ENCODE results near the gene LTC4S.
A peak's percentile ranks its signal among the peaks of the same experiment; 100 is the strongest.

The LTC4S gene

DNA sequence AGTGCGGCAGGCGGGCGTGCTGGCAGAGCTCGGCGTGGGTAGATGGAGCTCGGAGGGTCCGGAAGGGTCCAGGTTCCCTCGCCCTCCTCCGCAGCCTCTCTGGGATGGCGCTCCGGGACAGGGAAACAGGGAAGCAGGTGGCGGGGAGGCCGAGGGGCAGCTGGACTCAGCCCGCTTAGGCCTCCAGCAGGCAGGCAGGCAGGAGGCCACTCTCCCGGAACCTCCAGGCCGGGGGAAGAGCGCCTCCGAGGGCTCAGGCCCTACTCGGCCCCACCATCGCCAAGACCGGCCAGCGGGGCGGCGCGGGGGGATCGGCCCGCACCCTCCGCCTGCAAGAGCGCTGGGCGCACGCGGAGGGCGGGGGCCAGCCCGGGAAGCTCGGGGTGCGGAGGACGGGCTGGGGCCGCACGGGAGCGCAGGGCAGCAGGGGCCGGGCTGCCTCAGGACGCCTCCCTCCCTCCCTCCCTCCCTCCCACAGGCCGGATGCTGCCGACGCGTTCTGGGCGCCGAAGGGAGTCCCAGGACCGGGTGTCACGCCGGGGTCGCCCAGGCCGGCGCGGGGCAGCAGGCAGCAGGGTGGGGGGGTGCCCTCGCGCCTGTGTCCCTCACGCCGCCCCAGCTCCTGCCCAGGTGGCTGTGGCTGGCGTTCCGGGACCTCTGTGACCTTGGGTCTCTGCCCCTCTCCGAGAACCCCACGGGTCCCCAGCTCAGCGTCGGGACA, 11.9 kb downstream of the LTC4S start:
- peak overlapping the region; percentile 71 for H3K27ac ChIP-seq (ENCODE audit: insufficient read depth, low read length, poor library complexity, severe bottlenecking)
- no peaks in the 10 kb centered on the region for H3K9me3 ChIP-seq (ENCODE audit: control insufficient read depth, low read length)
- H3K27me3 ChIP-seq (replicated peaks; ENCODE audit: control insufficient read depth, insufficient read depth, low read length, poor library complexity, severe bottlenecking) = no peaks in the 10 kb centered on the region
- DNase-seq = peak in 1 of 3 donors; percentile 18
- H3K4me3 ChIP-seq (ENCODE audit: insufficient read depth, low read depth, low read length, poor library complexity, severe bottlenecking) = peak overlapping the region; percentile 67
- no peaks in the 10 kb centered on the region for H3K36me3 ChIP-seq (ENCODE audit: control insufficient read depth, insufficient read depth, low read length)
- peaks cover 38% of the 10 kb centered on the region for H3K4me1 ChIP-seq (ENCODE audit: control insufficient read depth, insufficient read depth, low read length, poor library complexity, severe bottlenecking)

DNA sequence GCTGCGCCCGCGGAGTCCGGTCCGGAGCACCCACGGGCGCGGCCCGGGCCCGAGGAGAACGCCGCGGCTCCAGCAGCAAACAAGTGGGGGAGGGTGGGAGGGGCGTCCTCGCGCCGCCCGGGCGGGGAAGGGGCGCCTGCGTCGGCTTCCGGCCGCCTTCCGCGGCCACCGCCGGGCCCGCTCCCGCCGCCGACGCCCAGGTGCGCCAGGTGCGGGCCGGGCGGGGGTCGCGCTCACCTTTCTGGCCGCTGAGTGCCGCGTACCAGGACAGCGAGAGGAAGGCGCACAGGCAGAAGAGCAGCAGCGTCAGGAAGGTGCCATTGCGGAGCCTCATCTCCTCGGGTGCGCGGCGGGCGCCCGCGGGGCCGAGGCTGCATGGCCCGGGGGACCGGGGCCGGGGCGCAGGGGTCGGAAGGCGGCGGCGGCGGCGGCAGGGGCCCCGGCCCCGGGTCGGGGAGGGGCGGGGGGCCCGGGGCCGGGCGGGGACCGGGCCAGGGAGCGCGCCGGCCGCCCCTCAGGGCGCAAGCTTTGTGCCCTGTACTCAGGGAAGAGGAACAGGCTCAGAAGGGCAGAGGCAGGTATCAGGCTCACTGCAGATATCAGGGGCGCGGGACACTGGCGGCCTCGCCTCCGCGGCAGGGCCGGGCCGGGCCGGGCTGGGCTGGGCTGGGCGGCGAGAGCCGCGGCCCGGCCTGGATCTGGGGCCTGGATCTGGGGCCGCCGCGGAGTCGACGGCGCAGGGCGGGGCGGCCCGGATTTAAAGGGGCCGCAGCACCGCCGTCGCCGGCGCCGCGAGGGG, 12.7 kb downstream of the LTC4S start, which contains the start of gene MGAT4B:
Gene MGAT4B (minus strand): TSS at position 617 of the 799 bp plus-strand sequence. CDS start 283 bp downstream, at position 334.
- Histone ChIP-seq H3K27me3 (replicated peaks; ENCODE audit: control insufficient read depth, insufficient read depth, low read length, poor library complexity, severe bottlenecking) (no peaks in the 10 kb centered on the region), H3K4me3 (ENCODE audit: insufficient read depth, low read depth, low read length, poor library complexity, severe bottlenecking) (peak within 1 kb of the TSS; percentile 67), H3K4me1 (ENCODE audit: control insufficient read depth, insufficient read depth, low read length, poor library complexity, severe bottlenecking) (peaks cover 38% of the 10 kb centered on the region), H3K9me3 (ENCODE audit: control insufficient read depth, low read length) (no peaks in the 10 kb centered on the region), H3K27ac (ENCODE audit: insufficient read depth, low read length, poor library complexity, severe bottlenecking) (peak within 1 kb of the TSS; percentile 71), H3K36me3 (ENCODE audit: control insufficient read depth, insufficient read depth, low read length) (no peaks in the 10 kb centered on the region)
- DNase-seq = peak in 2 of 3 donors; percentile 35 to 38

DNA sequence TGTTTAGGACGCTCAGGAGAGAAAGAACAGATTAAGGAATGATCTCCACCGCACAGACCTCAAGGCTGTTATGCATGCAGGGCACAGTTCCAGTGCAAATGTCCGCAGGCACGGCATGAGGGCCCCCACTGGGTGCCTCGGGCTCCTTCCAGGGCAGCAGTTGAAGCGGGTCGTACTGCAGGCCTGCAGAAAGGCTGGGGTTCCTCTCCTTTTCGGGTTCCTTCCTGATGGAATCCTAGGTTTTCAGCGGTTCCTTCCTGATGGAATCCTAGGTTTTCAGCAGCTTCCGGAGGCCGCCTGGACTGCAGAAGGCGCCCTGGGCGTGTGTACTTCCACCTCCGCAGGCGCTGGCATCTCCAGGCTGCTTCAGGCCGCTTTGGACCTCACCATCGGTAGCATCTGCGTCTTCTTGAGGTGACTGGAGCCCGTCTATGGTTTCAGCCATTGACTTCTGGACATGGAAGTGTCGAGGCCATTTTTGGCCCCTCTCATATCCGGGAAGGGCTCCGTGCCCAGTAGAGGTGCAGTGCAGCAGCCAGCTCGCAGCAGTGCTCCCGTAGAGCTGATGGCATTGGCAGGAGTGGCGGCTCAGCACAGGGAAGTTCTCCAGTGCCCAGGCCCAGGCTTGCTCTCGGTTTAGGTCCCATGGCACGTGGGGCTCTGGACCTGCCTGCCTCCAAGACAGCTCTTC, 18.5 kb downstream of the LTC4S start:
- H3K4me3 ChIP-seq (ENCODE audit: insufficient read depth, low read depth, low read length, poor library complexity, severe bottlenecking) = no peak overlapping the region
- DNase-seq = no peak
- peaks cover 7% of the 10 kb centered on the region for H3K4me1 ChIP-seq (ENCODE audit: control insufficient read depth, insufficient read depth, low read length, poor library complexity, severe bottlenecking)
- H3K9me3 ChIP-seq (ENCODE audit: control insufficient read depth, low read length) = no peaks in the 10 kb centered on the region
- H3K27ac ChIP-seq (ENCODE audit: insufficient read depth, low read length, poor library complexity, severe bottlenecking) = no peak overlapping the region
- no peaks in the 10 kb centered on the region for H3K27me3 ChIP-seq (replicated peaks; ENCODE audit: control insufficient read depth, insufficient read depth, low read length, poor library complexity, severe bottlenecking)
- H3K36me3 ChIP-seq (ENCODE audit: control insufficient read depth, insufficient read depth, low read length) = peaks cover 22% of the 10 kb centered on the region

DNA sequence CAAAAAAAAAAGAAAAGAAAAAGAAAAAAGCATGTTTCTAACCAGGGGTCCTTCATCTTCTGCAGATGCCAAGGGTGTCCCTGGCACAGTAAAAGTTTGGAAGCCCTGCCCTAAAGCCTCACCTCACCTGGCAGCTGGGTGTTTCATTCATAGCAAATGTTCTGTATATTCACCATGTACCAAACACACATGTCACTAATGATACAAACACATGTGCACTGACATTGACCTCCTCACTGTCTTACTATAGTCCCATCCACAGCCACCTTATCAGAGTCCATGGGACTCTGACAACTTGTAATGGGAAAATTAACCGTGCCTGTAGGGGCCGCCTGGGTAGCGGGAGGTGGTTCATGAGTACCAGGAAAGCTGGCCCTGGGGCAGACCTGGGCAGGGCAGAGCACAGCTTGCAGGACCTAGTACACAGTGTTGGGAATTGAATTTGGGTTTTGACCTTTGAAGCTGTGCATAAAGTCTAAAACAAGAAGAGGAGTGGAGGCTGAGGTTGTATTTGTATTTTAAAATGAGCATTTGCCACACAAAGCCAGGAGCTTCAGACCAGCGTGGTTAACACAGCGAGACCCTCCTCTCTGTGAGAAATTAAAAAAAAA, 19.3 kb downstream of the LTC4S start:
- no peak overlapping the region for H3K27ac ChIP-seq (ENCODE audit: insufficient read depth, low read length, poor library complexity, severe bottlenecking)
- peaks cover 6% of the 10 kb centered on the region for H3K4me1 ChIP-seq (ENCODE audit: control insufficient read depth, insufficient read depth, low read length, poor library complexity, severe bottlenecking)
- H3K36me3 ChIP-seq (ENCODE audit: control insufficient read depth, insufficient read depth, low read length) = peaks cover 22% of the 10 kb centered on the region
- no peaks in the 10 kb centered on the region for H3K27me3 ChIP-seq (replicated peaks; ENCODE audit: control insufficient read depth, insufficient read depth, low read length, poor library complexity, severe bottlenecking)
- H3K9me3 ChIP-seq (ENCODE audit: control insufficient read depth, low read length) = no peaks in the 10 kb centered on the region
- no peak for DNase-seq
- H3K4me3 ChIP-seq (ENCODE audit: insufficient read depth, low read depth, low read length, poor library complexity, severe bottlenecking) = no peak overlapping the region

GRCh38 chr5:179814090-179814489, 20.3 kb downstream of the LTC4S start:
- H3K27me3 ChIP-seq (replicated peaks; ENCODE audit: control insufficient read depth, insufficient read depth, low read length, poor library complexity, severe bottlenecking) = no peaks in the 10 kb centered on the region
- H3K36me3 ChIP-seq (ENCODE audit: control insufficient read depth, insufficient read depth, low read length) = peaks cover 22% of the 10 kb centered on the region
- H3K4me1 ChIP-seq (ENCODE audit: control insufficient read depth, insufficient read depth, low read length, poor library complexity, severe bottlenecking) = peaks cover 16% of the 10 kb centered on the region
- no peak overlapping the region for H3K4me3 ChIP-seq (ENCODE audit: insufficient read depth, low read depth, low read length, poor library complexity, severe bottlenecking)
- no peak for DNase-seq
- no peak overlapping the region for H3K27ac ChIP-seq (ENCODE audit: insufficient read depth, low read length, poor library complexity, severe bottlenecking)
- no peaks in the 10 kb centered on the region for H3K9me3 ChIP-seq (ENCODE audit: control insufficient read depth, low read length)

DNA sequence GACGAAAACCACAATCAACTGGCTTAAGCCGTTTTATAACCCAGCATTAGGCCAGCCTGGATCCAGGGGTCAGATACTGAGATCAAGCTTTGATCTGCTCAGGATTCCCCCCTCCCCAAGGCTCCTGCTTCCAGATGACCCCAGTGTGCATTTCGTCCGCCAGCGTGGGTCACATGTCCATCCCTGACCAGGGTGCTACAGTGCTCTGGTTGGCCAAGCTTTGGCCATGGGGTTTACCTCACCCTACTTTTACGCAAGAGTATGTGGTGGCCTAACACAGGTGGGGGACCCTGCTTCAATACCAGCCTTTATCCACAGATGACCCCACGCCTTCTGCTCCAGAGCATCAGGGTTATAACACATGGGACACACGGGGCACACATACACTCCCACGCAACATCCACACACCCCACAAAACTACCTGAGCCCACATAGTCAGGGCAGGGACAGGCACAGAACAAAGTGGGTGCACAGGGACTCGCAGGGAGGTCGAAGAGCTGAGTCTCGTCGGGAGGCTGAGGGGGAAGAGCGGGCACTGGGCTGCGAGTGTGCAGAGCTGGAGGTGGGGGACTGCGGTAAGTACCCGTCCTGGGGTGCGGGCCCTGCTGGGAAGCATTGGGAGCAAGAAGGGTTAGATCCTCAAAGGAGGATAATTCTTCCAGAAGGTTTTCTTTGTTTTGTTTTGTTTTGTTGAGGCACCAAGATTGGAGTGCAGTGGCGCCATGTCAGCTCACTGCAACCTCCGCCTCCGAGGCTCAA, 21.9 kb downstream of the LTC4S start:
- no peak overlapping the region for H3K4me3 ChIP-seq (ENCODE audit: insufficient read depth, low read depth, low read length, poor library complexity, severe bottlenecking)
- DNase-seq = no peak
- H3K27ac ChIP-seq (ENCODE audit: insufficient read depth, low read length, poor library complexity, severe bottlenecking) = no peak overlapping the region
- no peaks in the 10 kb centered on the region for H3K9me3 ChIP-seq (ENCODE audit: control insufficient read depth, low read length)
- peaks cover 31% of the 10 kb centered on the region for H3K4me1 ChIP-seq (ENCODE audit: control insufficient read depth, insufficient read depth, low read length, poor library complexity, severe bottlenecking)
- peaks cover 22% of the 10 kb centered on the region for H3K36me3 ChIP-seq (ENCODE audit: control insufficient read depth, insufficient read depth, low read length)
- no peaks in the 10 kb centered on the region for H3K27me3 ChIP-seq (replicated peaks; ENCODE audit: control insufficient read depth, insufficient read depth, low read length, poor library complexity, severe bottlenecking)

- Histone ChIP-seq H3K4me3 (ENCODE audit: insufficient read depth, low read depth, low read length, poor library complexity, severe bottlenecking) (no peak overlapping the region), H3K9me3 (ENCODE audit: control insufficient read depth, low read length) (no peaks in the 10 kb centered on the region), H3K4me1 (ENCODE audit: control insufficient read depth, insufficient read depth, low read length, poor library complexity, severe bottlenecking) (peaks cover 31% of the 10 kb centered on the region), H3K27me3 (replicated peaks; ENCODE audit: control insufficient read depth, insufficient read depth, low read length, poor library complexity, severe bottlenecking) (no peaks in the 10 kb centered on the region), H3K27ac (ENCODE audit: insufficient read depth, low read length, poor library complexity, severe bottlenecking) (no peak overlapping the region), H3K36me3 (ENCODE audit: control insufficient read depth, insufficient read depth, low read length) (peaks cover 22% of the 10 kb centered on the region)
- DNase-seq = no peak
Observed at GRCh38 chr5:179816401-179816795, 22.6 kb downstream of the LTC4S start.

GRCh38 chr5:179816796-179817469, 23.1 kb downstream of the LTC4S start:
- Histone ChIP-seq H3K27me3 (replicated peaks; ENCODE audit: control insufficient read depth, insufficient read depth, low read length, poor library complexity, severe bottlenecking) (no peaks in the 10 kb centered on the region), H3K4me3 (ENCODE audit: insufficient read depth, low read depth, low read length, poor library complexity, severe bottlenecking) (no peak overlapping the region), H3K4me1 (ENCODE audit: control insufficient read depth, insufficient read depth, low read length, poor library complexity, severe bottlenecking) (peaks cover 31% of the 10 kb centered on the region), H3K36me3 (ENCODE audit: control insufficient read depth, insufficient read depth, low read length) (peaks cover 22% of the 10 kb centered on the region), H3K9me3 (ENCODE audit: control insufficient read depth, low read length) (no peaks in the 10 kb centered on the region), H3K27ac (ENCODE audit: insufficient read depth, low read length, poor library complexity, severe bottlenecking) (no peak overlapping the region)
- DNase-seq = no peak

DNA sequence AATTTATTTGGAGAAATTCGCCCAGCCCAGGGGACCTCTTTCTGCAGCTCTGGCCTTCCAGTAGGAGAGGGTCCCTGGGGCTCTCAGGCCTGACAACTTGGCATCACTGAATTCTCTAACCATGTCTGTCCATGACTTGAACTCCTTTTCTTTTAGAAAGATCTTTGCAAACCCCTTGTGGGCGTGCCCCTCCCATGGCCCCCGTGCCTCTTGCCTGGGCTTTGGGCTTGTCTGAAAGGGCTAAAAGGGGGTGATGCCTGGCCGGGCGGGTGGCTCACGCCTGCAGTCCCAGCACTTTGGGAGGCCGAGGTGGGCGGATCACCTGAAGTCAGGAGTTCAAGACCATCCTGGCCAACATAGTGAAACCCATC, 23.7 kb downstream of the LTC4S start:
- Histone ChIP-seq H3K27ac (ENCODE audit: insufficient read depth, low read length, poor library complexity, severe bottlenecking) (no peak overlapping the region), H3K27me3 (replicated peaks; ENCODE audit: control insufficient read depth, insufficient read depth, low read length, poor library complexity, severe bottlenecking) (no peaks in the 10 kb centered on the region), H3K36me3 (ENCODE audit: control insufficient read depth, insufficient read depth, low read length) (peaks cover 17% of the 10 kb centered on the region), H3K9me3 (ENCODE audit: control insufficient read depth, low read length) (no peaks in the 10 kb centered on the region), H3K4me3 (ENCODE audit: insufficient read depth, low read depth, low read length, poor library complexity, severe bottlenecking) (no peak overlapping the region), H3K4me1 (ENCODE audit: control insufficient read depth, insufficient read depth, low read length, poor library complexity, severe bottlenecking) (peaks cover 36% of the 10 kb centered on the region)
- DNase-seq = no peak

All from effector memory CD4-positive, alpha-beta T cell (primary cell).